NCI-H524 (cell line): ENCODE data around the gene SUMO3.
A peak's percentile ranks its signal among the peaks of the same experiment; 100 is the strongest.

Source experiments
- DNase-seq, 2 experiments: peaks; one replicate each; lab custom pipeline; 2025; lab: John Stamatoyannopoulos, UW

SUMO3 gene

GRCh38 chr21:44801468-44802395 lies 16.1 kb downstream of the SUMO3 start, which contains the start of gene UBE2G2:
UBE2G2 (minus strand) TSS chr21:44801820; CDS start chr21:44801748, 72 bp downstream.
- DNase-seq: peak; percentile 69 to 82

DNA sequence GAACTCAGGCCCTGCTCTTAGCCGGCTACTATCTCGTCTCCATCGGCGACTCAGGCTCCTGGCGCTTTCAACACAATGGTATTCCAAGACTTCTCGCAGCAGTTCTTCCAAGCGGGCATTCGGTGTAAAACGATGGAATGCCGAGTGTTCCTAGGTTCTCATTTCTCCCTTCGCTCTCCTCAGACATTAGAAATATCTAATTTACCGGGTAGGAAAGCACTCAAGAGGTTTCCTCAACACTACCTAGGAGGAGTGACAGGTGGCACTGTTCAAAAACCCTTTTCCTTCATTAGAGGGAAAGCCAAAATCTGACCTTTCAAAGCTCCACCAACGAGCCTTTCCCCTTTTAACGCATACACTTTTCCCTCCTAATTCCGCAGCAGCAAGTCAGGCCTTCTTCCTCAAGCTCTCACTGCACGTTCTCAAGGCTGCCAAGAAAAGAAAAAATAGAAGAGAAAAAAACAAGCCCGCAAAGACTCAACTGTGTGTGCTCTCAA lies 16.8 kb downstream of the SUMO3 start:
- DNase-seq: peak; percentile 41 to 65

- peak in 1 of 2 experiments; percentile 35 for DNase-seq
These were observed 17.8 kb downstream of the SUMO3 start for GRCh38 chr21:44800103-44800502.

DNA sequence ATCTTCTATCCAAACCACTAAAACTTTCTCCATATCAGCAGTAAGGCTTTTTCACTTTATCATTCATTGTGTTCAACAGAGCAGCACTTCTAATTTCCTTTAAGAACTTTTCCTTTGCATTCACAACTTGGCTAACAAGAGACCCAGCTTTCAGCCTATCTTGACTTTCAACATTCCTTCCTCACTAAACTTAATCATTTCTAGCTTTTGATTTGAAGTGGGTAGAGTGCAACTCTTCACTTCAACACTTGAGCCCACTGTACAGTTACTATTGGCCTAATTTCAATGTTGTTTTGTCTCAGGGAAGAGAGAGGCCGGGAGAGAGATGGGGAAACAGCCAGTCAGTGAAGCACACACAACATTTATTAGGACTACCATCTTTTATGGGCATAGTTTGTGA lies 18.2 kb downstream of the SUMO3 start:
- no peak for DNase-seq

- DNase-seq: no peak
These were observed 20.1 kb downstream of the SUMO3 start for GRCh38 chr21:44797775-44798174.

GRCh38 chr21:44795342-44795741 lies 22.5 kb downstream of the SUMO3 start:
- DNase-seq: no peak

DNA sequence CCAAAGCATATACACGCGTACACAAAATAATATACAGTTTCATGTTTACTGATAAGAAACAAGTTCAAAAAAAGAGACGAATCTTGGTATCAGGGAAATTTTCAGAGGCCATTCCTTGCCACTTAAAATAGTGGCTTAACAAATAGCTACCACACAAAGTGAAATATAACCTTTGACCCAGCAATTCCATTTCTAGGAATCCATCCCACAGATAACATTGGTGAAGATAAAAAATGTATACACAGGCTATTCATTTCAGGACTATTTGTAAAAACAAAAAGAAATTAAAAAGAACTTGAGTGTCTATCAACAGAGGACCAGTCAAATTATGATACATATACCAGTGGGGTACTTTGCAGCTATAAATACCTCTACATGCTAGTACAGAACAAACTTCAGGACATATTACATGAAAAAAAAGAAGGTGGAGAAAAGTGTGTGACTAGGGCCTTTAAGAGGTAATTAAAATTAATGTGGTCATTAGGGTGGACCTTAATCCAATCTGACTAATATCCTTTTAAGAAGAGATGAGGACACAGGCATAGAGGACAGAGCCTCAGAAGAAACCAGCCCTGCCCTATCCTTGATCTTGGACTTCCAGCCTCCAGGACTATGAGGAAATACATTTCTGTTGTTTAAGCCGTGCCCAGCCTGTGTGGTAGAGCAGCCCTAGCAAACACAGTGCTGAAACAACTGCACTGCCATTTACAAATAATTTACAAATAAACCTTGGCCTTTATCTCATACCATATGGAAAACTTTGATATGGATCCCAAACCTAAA lies 24.1 kb downstream of the SUMO3 start:
- no peak for DNase-seq

DNA sequence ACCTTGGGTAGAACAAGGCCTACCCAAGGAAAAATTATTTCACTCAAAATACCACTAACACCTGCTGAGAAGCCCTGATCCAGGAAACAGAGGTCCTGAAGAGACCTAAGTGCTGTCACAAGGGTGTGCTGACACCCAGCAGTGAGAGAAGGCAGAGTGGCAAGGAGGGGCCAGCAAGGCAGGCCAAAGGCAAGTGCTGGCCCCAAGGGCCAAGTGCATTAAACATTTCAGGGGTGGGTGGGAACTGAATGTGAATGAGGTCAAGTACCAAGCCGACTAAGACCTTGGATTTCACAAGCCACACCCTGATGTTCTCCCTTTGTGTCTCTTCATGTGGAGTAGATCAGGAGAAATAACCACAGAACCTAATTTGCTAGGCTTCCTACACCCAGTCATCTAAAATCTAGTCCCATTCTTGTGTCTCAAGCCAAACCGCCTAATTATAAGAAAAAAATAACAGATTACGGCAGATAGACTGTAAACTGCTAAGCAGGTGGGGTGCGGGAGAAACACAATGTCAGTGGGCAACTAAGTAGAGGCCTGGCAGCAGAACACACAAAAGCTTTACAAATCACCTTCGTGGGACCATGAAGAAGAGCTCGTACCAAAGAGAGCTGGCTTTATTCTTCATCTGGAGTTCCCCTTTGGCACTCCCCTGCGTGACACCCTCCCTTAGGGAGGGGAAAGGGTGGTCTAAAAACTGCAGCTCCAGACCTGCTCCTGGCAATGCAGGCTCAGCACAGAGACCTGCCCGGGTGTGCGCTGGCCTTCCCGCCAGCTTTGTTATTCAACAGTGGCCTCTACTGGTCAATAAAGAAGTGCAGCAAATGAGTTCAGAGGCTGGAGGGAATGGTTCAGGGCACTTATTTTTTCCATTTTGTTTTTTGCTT lies 24.9 kb downstream of the SUMO3 start:
- peak; percentile 31 to 73 for DNase-seq

GRCh38 chr21:44791993-44792392 lies 25.9 kb downstream of the SUMO3 start:
- DNase-seq: no peak

DNA sequence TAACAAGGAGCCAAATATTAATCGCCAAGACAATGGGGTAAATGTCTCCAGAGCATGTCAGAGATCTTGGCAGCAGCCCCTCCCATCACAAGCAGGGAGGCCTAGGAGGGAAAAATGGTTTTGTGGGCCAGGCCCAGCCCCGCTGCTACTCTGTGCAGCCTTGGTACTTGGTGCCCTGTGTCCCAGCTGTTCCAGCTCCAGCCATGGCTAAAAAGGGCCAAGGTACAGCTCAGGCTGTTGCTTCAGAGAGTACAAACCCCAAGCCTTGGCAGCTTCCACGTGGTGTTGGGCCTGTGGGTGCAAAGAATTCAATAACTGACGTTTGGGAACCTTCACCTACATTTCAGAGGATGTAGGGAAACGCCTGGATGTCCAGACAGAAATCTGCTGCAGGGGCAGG lies 26.6 kb downstream of the SUMO3 start:
- DNase-seq: no peak

- no peak for DNase-seq
These were observed 27.5 kb downstream of the SUMO3 start for GRCh38 chr21:44790368-44790767.

- DNase-seq: no peak
These were observed 28.0 kb downstream of the SUMO3 start for GRCh38 chr21:44789880-44790279.

DNA sequence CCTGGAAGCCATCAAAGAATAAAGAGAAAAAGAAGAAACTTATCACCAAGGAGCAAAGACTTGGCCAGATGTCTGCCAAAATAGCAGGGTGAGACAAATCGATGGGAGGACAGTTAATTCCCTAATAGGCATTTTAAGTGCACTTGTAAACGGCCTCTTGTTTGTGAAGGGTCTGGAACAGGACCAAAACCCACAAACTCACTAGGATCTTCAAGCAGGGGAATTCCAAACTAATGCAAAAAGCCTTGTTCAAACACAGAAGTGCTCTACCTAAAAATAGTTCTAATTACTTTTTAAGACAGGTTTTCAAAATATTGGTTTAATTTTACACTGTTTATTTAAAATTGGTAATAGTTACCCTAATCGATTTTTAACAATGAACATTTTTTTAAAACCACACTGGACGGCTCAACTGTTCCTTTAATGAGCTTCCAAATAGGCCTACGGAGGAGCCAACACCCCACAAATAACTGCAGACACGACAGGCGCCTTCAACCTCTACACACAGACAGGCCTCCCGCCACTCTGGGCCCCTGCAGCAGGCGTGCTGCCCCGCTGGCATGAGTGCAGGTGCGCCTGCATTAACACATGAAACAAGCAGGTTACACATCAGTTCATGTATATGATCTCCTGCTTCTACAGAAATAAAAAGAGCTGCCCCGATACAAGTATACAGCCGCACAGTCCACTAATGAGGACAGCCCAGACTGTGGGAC lies 32.1 kb downstream of the SUMO3 start:
- peak; percentile 81 to 88 for DNase-seq

- no peak for DNase-seq
These were observed 33.1 kb downstream of the SUMO3 start for GRCh38 chr21:44784810-44785209.

DNA sequence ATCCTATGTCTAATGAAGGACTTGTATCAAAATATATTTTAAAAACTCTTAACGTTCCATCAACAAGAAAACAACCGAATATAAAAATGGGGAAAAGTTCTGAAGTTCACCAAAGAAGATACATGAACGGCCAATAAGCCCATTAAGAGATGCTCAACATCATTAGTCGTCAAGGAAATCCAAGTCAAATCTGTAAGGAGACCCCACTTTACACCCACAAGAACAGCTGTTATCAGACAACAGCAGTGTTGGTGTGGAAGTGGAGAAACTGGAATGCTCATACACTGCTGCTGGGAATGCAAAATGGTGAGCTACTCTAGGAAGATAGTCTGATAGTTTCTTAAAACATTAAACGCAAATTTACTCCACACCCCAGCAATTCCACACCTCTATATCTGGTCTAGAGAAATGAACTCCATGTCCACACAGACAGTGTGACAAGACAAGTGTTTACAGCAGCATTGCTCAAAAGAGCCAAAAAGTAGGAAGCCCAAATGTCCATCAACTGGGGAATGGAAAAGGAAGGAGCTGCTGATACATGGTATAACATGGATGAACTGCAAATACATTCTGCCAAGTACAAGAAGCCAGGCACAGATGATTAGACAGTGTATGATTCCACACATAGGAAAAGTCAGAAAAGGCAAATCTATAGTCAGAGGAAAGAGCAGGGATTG lies 34.7 kb downstream of the SUMO3 start:
- no peak for DNase-seq

DNA sequence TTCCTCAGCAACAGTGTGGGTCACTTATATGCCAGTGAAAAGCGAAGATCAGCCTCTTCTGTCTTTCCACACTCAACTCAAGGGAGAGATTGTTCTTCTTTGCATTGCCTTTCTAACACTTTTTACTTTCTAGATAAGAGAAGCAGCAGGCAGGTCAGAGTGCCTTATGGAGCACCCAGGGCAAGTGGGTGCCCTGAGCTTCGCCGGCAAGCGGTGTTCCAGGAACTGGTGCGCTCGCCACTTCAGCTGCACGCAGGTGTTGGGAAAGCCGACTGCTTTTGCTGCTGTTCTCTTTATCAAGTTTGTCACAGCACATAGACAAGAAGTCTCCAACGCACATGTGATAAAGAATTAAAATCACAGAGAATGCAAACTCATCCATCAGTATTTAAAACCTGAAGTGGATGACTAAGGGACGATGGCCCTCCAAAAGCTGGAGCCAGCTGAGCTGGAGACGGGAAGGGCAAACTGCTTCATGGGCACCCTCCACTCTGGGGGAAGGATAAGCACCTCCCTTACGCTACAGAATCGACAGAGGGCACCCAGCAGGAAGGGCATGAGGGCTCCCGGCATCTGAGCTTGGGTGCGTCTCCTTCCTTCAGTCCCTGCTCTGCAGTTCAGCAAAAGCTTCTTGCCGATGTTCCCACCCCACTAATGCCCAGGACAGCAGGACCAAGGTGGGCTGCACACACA lies 36.9 kb downstream of the SUMO3 start:
- DNase-seq: no peak

DNA sequence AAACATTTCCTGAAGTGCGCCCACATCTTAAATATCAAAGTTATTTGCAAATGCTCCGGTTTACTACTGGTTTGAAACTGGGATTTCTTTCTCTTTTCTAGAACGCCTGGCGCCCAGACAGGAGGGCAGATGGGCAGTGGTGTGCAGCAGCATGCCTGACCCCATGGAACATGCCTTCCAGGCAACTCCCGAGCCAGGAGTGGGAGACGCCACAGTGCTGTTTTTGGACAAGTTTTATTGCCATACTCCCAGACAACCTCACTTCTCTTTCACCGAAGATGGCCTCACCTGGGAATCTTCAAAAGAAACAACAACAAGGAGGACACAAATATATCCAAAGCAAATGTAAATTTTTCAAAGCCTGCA lies 37.7 kb downstream of the SUMO3 start:
- no peak for DNase-seq

DNA sequence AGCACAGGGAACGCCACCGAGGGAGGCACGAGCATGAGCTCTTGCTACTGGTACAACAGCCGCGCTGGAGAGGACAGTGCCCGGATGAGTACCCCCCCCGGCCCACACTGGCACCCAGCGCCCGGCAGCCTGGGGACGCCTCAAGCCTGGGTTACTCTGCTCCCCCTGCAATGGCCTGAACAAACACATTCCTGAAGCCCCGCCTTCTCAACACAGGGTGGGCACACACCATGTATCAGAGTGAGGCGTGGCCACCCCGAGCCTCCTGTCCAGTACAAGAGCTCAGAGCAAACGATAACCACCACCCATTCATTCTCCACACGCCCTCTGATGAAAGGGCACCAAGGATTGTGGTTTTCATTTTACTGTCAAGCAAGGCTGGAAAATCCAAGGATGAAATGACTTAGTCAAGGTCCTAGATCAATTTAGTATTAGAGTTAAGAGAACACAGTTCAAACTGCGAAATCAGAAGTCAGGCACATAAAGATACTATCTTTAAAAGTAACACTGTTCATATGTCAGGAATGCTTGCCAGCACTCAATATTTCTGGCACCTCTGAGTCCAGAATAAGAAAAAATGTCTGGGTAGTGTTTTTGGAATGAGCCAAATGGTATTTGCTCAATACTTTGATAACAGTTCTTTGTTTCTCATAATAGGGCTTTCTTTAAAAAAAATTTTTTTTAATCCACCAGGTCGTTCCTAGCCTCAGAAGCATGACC lies 38.3 kb downstream of the SUMO3 start:
- no peak for DNase-seq

- DNase-seq: no peak
These were observed 38.9 kb downstream of the SUMO3 start for GRCh38 chr21:44778983-44779382.
